HL-60 (cell line): ENCODE data around the gene TPO.

Experiments
- DNase-seq, 2 experiments: peaks; one replicate each; pipeline ENCODE4 v3.0.0-alpha.2; 2010 to 2020; ENCODE audit warnings: low read depth in 1 of 2, low spot score in 1 of 2
- H3K27ac ChIP-seq: fragments of 250-450 bp; sonication (Bioruptor Pico); replicated peaks from 2 replicates; pipeline ENCODE4 v1.5.1; 2020; ENCODE audit warnings: mild to moderate bottlenecking, moderate library complexity
- H3K27me3 ChIP-seq: fragments of 250-450 bp; sonication (Bioruptor Pico); 2 replicates; pipeline ENCODE4 v1.5.1; 2021; ENCODE audit warnings: mild to moderate bottlenecking, moderate library complexity; ENCODE audit not compliant: insufficient read depth, poor library complexity, severe bottlenecking
- H3K4me3 ChIP-seq: replicated peaks from 2 replicates; pipeline ENCODE4 v1.5.1; 2011; ENCODE audit warnings: mild to moderate bottlenecking, control low read depth, low read length; ENCODE audit not compliant: insufficient read depth
- CTCF ChIP-seq: IDR thresholded peaks from one replicate; pipeline ENCODE4 v1.5.1; 2011; ENCODE audit warnings: low read length, control low read depth, inconsistent platforms; ENCODE audit not compliant: insufficient read depth
- GABPA ChIP-seq: IDR thresholded peaks from 2 replicates; pipeline ENCODE4 v1.6.1; 2012; ENCODE audit warnings: low read depth
- POLR2AphosphoS5 ChIP-seq: IDR thresholded peaks from 2 replicates; pipeline ENCODE4 v1.6.1; 2012; ENCODE audit warnings: low read depth
- SPI1 ChIP-seq: IDR thresholded peaks from 2 replicates; pipeline ENCODE4 v1.6.1; 2012; ENCODE audit warnings: low read depth, mild to moderate bottlenecking, borderline replicate concordance
- TF ChIP-seq, protein P1 (sequence below): IDR thresholded peaks from 2 replicates; pipeline ENCODE4 v1.6.1; 2012; ENCODE audit warnings: low read depth; ENCODE audit not compliant: insufficient replicate concordance

The TPO gene

DNA sequence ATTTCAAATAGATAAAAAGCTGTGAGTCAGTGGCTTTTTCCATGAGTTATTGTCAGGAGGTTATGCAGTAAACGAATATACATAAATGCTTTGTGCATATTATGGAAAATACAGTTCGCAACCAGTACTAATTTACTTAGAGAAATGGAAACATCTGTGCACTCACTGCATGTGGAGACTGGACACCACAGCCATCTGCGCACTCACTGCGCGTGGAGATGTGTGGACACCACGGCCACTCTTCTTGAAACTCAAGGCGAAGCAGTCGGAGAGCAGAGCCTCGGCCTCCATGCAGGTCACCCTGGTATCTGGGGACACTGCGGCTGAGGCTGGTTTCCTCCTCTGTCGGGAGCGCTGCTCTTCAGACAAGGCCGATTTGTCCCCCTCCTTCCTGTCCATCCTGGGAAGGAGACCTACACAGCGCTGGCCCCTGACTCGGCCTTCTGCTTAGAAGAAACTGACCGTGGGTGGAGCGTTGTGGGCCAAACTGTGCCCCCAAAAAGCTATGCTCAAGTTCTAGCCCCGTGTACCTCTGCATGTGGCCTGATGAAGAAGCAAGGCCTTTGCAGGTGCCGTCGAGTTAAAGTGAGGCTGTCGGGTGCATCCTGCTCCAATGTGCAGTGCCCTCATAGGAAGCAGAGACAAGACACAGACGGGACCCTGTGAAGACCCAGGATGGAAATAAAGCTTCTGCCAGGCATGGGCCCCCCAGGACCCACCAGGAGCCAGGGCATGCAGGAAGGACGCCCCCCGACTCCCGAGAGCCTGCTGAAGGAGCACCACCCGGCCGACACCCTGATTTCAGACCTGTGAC, 88.0 kb downstream of the TPO start:
- no peaks in the 10 kb centered on the region for H3K27me3 ChIP-seq
- no peak overlapping the region for H3K4me3 ChIP-seq
- DNase-seq, result no peak
- TF ChIP-seq GABPA (no peak), CTCF (no peak), SPI1 (no peak), POLR2AphosphoS5 (no peak)
- TF ChIP-seq, protein P1, sequence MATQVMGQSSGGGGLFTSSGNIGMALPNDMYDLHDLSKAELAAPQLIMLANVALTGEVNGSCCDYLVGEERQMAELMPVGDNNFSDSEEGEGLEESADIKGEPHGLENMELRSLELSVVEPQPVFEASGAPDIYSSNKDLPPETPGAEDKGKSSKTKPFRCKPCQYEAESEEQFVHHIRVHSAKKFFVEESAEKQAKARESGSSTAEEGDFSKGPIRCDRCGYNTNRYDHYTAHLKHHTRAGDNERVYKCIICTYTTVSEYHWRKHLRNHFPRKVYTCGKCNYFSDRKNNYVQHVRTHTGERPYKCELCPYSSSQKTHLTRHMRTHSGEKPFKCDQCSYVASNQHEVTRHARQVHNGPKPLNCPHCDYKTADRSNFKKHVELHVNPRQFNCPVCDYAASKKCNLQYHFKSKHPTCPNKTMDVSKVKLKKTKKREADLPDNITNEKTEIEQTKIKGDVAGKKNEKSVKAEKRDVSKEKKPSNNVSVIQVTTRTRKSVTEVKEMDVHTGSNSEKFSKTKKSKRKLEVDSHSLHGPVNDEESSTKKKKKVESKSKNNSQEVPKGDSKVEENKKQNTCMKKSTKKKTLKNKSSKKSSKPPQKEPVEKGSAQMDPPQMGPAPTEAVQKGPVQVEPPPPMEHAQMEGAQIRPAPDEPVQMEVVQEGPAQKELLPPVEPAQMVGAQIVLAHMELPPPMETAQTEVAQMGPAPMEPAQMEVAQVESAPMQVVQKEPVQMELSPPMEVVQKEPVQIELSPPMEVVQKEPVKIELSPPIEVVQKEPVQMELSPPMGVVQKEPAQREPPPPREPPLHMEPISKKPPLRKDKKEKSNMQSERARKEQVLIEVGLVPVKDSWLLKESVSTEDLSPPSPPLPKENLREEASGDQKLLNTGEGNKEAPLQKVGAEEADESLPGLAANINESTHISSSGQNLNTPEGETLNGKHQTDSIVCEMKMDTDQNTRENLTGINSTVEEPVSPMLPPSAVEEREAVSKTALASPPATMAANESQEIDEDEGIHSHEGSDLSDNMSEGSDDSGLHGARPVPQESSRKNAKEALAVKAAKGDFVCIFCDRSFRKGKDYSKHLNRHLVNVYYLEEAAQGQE, result no peak
- H3K27ac ChIP-seq, result no peak overlapping the region

DNA sequence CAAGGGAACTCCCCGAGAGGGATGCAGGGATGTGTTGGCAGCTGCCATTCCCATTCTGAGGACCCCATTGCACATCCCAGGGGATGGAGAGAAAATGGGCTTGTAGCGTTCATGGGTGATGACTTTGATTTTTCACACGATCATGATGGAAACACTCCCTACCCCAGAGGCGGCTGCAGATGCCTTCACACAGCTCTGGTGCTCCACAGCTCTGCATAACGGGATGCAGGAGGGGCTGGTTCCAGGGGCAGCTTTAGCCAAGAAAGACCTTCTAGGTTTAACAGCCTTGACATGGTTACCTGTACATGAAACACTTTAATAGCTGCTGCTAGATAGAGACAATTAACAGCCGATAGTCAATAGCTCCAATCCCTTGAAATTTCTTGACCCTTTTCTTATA, 88.7 kb downstream of the TPO start:
- no peak overlapping the region for H3K27ac ChIP-seq
- H3K4me3 ChIP-seq, result no peak overlapping the region
- H3K27me3 ChIP-seq, result no peaks in the 10 kb centered on the region
- no peak for DNase-seq
- TF ChIP-seq GABPA, result no peak
- TF ChIP-seq SPI1, result no peak
- no peak for TF ChIP-seq CTCF
- TF ChIP-seq, protein P1, result no peak
- TF ChIP-seq POLR2AphosphoS5, result no peak

DNA sequence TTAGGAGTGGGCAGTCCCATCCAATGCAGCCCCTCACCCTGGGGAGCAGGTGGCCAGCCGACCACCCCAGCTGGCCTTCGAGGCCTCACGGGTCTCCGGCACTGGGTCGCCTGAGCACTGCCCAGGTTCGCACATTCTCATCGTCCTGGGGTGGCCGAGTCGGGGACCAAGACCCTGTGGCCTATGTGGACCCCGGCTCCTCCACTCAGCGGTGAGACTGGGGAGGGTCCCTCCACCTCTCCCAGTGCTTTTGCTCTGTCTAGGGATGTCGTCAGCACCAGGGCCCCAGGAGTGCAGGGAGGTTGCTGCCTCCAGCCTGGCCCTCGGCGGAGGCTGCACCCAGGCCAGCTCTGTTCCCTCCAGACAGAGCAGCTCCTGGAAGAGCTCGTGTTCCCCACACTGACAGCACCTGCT, 89.6 kb downstream of the TPO start:
- DNase-seq, result no peak
- Histone ChIP-seq H3K27ac (no peak overlapping the region), H3K27me3 (no peaks in the 10 kb centered on the region), H3K4me3 (no peak overlapping the region)
- no peak for TF ChIP-seq POLR2AphosphoS5
- TF ChIP-seq CTCF, result no peak
- TF ChIP-seq GABPA, result no peak
- TF ChIP-seq SPI1, result no peak
- TF ChIP-seq, protein P1, result no peak
